Hematopoietic multipotent progenitor cell treated with erythropoietin and hydrocortisone succinate and interleukin-3 and kit ligand, for 17 days (in vitro differentiated cells): ENCODE data around the gene PDE8A.

ENCODE experiments used
- DNase-seq: peaks from one replicate; pipeline ENCODE4 v3.0.0-alpha.2; 2015; ENCODE audit warnings: low spot score

Gene PDE8A

DNA sequence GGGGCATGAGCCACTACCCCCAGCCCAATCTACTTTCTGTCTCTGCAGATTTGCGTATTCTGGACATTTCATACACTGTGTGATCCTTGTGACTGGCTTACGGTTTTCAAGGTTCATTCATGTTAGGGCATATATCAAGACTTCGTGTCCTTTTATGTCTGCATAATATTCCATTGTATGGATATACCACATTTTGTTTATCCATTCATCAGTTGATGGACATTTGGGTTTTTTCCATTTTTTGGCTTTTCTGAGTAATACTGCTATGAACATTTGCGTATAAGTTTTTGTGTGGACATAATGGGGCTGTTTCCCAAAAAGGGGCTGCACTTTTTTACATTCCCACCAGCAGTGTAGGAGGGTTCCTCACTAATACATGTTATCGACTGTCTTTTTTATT, 106.6 kb downstream of the PDE8A start:
- no peak for DNase-seq

DNA sequence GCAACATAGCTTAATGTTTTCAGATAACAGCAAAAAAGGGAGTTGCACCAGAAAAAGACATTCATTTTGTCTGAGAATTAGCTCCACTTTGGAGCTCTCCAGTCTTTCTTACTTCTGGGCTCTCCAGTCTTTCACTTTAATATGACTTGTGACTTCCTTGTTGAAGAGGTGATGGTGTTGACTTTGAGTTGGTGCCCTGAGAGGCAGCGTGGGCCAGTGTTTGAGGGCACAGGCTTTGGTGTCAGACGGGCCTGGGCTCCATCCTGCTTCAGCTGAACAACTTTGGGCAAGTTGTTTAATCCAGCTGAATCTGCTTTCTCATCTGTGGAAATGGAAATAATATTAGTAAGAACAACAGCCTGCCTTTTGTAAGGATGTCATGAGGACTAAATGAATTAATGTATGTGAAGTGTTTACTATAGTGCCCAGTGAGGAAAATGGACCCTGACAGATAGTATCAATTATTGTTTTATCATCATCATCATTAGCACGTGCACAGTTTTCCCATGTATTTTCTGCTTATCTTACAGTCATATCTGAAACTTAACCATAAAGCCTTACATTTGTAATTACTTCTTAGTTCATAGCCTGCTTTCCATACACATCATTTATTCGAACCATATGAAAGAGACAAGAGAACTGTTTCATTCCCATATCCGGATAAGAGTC, 108.4 kb downstream of the PDE8A start:
- DNase-seq: no peak

DNA sequence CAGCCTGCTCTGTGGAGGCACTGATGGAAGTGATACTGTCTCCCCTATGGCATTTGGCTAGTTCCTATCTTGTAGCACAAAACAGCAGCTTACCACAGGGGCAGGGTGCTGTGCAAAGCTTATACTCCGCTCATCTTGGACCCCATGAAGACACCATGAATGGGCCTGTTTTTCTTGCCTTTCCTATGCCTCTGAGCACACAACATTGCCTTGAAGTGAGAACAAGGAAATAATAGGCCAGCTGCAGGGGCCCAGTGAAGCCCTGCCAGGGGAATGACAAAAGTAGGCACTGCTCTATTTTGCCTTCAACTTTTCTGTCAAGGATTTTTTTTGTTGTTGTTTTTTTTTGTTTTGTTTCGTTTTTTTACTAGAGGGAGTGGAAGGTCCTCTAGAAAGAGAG, 110.3 kb downstream of the PDE8A start:
- no peak for DNase-seq

DNA sequence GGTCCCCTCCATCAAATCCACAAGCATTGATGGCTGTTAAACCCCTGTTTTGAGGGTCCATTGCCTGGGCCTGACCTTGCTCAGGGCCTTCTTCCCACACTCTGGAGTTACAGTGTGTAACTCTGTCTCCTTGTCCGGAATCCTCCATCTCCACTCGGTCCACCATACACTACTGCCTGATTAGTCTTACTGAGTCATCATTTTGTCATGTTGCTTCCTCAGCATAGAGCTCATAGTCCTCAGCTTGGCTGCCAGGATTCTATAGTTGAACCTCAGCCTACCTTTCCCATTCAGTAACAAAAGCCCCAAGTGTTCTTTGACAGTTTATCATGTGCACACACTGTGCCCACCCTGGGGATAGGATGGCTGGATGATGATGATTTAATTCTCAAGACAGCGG, 113.0 kb downstream of the PDE8A start:
- no peak for DNase-seq

DNA sequence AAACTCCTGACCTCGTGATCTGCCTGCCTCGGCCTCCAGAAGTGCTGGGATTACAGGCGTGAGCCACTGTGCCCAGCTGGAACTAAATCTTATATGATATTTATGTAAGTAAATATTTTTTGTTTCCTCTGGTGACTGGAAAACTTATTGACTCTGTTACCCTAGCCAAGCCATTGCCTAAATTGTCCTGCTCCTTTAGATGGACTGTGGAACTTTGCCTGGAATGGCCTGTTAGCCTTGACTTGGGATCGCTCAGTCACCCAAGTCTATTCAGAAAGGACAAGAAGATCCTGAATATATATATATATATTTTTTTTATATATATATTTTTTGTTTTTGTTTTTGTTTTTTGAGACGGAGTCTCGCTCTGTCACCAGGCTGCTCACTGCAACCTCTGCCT, 113.9 kb downstream of the PDE8A start:
- no peak for DNase-seq

DNA sequence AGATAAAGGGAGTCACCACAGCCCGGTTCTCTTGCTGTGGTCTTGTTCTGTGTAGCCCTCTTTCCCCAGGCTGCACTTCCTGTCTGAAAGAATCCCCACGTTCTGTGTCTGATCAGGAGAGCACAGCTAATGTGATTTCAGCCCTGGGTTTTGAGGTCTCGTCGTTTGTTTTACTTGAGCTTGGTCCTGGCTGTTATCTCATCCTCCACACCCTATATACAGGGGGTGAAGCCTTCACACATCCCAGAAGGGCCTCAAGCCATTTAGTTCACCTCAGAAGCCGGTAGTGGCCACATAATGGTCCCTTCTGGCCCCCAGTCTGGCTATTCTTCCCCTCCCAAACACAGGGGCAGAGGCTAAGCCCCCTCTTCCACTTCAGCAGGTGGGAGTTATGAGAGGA, 115.6 kb downstream of the PDE8A start:
- DNase-seq: no peak

DNA sequence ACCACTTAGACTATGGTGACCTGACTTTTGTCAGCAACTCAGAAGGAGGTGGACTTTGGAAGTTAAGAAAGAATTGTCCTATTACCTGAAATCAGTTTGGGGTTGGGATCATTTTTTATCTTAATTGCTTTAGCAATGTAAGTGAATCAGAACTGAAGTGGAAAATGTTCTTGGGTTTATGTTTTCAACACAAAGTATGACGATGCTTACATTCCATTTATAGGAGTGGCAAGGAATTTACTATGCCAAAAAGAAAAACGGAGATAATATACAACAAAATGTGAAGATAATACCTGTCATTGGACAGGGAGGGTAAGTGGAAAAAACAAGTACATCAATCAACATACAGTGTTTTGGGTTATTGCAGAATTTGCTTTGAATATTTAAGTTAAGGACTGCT, 116.1 kb downstream of the PDE8A start:
- no peak for DNase-seq

DNA sequence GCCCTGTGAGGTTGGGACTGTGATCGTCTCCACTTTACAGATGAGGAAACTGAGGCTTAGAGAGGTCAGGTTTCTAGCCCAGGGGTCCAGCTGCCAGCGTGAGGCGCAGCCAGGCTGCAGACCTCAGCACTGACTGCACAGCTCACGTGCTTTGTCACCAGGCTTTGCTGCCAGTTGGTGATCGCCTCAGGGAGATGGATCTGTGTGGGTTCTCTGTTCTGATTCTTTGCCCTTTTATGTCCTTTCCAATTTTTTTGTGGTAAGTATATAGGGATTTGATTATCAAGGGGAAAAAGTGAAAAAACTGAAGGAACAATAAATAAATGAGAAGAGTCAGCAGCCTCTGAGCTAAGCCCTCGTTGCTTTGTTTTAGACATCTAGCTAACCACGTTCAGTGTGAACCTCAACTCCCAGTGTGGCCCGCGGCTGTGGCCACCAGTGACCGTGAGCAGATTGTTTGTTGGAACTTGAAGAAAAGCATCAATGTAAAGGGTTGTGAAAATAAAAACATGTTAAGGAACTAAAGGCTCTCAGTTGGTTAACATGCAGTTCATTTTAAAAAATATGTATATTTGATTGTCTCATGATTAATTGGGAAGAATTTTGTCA, 117.6 kb downstream of the PDE8A start:
- no peak for DNase-seq

DNA sequence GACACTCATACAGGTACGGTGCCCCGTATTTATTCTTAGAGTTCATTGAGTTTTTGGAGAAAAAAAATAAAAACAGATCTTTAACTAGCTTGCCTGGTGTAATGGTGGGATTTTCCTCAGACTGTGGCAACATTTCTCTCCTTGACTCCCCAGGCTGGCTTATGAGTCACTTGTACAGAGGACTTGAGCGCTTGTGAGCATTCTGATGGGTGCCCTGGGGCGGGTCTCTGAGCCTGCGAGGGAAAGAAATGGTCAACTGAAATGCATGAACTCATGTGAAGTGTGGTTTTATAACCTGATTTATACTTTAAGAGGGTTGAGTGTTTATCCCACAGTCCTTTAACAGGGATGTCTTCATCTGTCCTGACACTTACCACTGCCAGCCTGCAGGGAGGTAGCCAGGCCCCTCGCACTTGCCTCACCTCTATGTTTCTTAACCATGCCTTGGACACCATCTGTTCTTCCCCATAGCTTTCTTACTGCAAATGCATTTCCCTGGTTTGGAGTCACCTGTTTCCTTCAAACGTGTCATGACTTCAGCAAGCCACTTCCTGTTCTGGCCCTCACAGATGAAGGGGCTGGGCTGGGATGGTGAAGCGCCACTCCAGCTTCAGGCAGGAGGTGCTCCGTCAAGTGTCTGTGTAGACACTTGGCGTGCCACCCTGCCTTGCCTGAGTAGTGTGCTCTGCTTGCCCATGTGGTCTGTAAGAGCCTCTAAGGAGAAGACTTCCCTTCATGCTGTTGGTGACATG, 118.7 kb downstream of the PDE8A start:
- DNase-seq: no peak

DNA sequence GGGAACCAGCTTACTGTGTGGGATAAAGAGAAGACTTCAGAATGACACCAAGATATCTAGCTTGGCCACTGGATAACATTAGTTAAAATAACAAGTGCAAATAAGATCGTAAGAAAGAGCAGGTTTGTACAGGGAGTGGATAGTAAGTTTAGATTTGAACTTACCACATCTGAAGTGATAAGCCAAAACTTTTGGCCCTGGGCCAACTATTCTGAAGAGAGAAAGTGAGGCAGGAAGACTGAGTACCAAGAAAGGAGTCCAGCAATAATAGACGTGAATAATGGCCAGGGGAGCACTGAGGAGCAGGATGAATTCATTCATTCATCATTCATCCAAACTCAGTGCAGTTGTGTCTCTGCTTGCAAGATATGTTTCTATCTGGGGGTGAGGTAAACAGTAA, 122.9 kb downstream of the PDE8A start:
- no peak for DNase-seq

DNA sequence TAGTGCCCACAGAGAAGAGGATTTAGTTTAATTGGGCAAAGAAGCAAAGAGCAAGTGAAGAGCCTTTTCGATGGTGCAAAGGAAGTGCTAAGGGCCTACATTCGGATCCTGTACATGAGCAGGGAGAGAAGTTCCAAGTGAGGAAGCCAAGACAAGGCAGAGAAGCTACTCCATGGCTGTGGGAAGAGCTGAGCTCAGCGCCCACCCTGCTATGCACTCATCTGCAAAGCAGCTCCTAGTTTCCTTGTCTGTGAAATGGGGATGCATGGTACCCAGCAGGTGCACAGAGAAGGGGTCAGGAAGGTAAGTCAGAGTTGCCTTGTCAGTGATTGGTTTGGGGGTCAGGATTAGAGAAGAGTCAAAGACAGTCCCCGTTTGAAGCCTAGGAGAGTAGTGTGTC, 126.5 kb downstream of the PDE8A start:
- no peak for DNase-seq

DNA sequence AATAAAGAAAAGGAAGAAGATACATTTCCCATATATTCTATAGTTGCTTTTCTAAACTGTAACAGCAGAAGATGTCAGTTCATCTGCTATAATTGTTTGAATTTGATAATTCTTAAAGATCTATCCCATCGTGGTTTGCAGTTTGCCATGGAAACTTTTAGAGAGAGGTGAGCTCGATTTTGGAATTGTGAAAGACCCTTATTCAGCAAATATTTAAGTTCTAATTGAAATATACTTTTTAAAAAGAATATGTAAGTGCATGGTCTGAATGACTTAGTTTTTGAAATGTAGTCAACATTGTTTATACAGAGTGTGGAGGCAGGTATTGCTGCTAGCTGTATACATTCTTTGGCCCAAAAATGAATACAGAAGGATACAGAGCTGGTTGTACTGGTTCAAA, 127.7 kb downstream of the PDE8A start:
- DNase-seq: no peak

DNA sequence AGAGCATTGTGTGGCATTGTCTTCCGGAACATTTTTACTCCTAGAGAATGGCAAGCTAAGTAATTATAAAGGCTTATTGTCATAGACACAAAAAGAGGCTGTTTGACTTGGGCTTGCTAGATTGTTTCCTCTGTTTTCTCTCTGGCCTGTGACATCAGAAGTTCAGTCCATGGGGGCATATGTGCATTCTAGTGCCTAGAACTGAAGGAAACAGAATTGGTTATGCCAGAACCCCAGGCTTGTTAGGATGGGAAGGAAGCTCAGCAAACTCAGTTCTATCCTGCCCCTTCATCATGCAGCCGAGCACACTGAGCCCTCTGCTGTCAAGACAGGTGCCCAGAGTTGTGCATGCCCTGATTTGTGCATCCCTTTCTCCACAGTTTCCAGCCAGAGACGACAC, 131.3 kb downstream of the PDE8A start:
- no peak for DNase-seq

DNA sequence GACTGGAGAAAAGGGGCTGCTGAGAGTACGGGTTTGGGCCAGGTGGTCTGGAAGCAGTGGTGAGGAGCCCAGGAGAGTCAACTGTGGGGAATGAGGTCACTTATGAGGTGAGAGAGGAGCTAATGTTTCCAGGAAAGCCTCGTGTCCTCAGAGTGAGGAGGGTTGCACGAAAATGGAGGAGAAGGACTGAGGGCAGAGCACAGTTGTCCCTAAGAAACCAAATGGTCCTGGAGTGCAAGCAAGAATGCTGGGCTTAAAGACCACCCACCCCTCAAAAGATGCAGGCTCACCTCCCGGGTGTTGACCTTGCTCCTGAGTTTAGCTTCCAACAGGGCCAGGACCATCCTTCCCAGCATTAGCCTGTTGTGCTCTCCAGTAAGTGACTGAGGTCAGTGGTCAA, 133.2 kb downstream of the PDE8A start:
- DNase-seq: no peak

DNA sequence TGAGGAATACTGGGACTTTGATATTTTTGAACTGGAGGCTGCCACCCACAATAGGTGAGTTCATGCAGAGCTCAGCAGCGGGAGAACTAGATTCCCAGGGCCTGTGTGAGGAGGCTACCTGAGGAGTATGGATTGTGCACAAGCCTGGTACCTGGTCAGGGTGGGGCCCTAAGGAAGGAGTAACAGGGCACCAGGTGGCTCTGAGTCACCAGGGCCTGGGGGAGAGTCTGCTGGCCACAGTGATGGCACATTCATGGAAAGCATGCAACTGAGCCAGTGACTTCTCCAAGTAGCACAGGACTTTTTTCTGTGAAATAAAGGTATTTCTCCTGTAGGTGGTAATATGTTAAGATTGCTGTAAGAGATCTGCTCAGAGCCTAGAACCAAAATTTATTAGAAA, 134.4 kb downstream of the PDE8A start:
- DNase-seq: no peak

DNA sequence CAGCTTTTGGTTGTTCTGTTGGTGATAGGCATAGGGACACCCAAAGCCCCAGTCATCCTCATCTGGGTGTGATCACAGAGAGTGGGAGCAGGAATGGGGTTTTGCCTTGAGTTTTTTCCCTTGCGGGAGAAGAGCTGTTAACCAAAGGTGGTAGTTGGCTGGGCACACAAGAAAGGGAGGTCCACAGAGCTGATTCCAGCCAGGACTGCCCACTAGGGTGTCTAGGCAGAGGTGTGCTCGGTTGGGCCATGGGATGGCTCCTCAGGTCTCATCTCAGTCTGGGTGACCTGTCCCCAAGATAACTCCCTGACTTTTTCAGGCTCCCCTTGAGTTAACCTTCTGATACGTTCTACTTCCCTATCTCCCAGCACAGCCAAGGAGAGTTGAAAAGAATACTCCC, 134.8 kb downstream of the PDE8A start:
- no peak for DNase-seq

DNA sequence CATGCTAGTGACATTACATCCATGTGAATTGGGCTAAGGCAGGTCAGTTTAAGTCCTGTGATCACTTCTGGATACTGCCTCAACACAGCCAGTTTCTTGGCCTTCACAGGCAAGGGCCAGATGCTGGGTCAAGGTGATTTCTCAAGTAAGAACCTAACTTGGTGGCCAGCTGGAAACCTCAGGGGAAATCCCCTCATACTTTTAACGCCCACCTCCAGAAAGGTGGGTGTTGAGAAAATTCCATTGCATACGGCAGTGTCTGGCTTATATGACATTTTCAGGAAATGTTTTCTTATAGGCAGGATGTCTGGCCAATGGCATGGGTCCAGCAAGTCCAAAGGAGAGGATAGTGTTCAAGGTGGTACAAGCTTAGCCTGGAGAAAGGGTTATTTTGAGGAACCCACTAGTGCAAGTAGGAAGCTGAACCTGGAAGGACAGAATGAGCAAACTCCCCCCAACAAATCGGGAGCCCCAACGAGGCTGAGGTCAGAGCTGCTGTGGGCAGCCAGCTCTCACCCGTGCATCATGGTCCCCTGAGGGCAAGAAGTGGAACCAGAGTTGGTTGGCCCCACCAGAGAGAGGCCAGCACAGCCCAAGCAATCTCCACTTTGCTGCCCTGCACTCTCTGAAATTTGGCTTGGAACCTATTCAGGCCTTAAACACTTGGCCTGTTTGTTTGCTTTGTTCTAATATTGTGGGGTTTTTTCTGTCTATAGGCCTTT, 135.4 kb downstream of the PDE8A start:
- DNase-seq: no peak

DNA sequence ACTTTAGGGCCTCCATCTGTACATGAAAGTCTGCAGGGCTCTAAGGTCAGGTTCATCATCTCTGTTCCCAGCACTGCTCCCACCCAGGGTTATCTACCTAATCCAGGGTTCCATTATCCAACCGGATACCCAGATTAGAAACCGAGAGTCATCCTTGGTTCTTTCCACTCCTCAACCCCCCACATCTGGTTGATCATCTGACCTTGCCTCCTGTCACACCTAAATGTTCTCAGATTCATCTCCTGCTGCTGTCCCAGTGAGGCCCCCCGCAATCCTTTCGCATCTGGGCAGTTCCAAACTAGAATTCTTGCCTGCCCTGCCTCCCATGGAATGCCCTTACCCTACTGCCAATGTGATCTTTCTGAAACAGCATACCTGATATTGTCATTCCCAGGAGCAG, 136.5 kb downstream of the PDE8A start:
- DNase-seq: no peak

DNA sequence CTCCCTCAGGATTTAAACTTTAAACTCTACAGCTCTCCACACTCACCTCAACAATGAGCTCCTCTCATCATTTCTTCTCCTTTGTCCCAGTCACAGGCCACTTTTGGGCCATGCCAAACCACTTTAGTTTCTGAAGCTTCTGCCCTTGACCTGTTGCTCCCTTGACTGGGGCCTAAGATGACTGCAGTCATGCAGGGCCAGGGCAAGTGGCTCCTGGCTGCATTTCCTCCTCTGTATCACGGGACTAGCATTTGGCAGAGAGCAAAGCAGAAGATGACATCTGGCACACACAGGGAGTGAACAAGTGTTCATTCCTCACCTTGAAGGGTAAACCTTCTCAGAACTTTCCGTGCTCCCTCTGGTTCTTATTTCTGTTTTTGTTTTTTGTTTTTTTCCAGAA, 136.9 kb downstream of the PDE8A start:
- no peak for DNase-seq

DNA sequence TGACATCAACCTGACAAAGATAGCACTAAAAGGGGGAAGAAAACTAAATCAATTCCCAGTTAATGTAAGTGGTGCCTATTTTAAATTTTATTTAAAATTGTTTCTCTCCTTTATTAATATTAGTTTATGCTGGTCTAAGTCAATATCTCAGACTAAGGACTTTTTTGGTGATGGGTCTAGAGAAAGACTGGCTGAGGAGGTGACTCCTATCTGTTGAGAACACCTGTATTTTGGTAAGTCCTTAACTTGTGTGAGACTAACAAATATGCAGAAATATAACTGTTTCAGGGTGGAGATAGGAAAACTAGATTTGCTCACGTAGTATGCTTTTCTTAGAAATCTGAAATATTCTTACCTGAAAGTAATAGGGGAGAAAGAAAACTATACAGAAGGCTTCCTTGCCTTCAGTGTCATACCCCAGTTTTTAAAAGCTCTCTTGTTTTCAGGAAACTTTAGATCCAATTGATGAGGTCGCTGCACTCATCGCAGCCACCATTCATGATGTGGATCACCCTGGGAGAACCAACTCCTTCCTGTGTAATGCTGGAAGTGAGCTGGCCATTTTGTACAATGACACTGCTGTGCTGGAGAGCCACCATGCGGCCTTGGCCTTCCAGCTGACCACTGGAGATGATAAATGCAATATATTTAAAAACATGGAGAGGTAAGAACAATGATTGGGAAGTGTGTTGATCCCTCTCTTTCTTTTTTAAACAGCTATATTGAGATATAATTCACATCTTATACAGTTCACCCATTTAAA, 138.9 kb downstream of the PDE8A start:
- DNase-seq: no peak

DNA sequence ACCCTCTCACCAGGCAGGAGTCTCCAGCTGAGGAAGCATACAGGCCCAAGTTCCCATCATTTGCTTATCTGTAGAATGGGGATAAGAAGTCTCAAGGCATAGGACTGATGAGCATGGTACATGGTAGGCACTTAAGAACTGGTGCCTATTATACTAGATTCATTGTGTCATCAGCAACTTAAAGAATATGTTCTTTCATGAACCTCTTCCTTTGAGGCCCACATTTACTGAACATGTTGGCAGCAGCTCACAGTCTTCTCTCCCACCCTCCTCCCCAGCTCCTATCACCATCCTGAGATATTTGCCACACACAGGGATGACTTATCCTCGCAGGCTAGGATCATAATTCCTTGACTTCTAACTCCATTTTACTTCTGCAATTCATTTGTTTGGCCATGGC, 142.5 kb downstream of the PDE8A start:
- no peak for DNase-seq

DNA sequence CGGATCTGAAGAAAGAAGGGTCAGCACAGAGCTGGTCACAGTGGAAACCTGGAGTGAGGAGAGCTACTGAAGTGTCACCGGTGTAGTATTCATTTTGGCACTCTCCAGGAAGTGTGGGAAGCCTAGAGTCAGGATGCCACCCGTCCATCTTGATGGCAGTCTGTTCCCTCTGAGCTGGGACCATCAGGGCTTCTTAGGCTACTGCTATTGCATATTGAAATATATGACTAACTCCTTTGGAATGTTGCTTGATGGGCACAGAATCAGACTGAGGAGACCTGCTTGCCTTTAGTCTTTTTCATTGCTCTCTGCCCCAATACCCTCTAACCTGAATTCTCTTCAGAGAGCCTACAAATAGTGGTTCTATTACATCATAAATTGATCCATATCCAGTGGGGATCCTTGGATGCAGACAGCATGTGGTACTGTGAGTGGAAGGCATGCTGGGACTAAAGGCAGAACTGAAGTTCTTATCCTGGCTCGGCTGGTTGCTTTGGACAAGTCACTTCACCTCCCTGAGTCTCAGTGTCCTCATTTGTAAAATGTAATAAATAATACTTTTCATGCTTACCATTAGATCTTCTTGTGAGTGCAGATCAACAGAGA, 143.5 kb downstream of the PDE8A start:
- no peak for DNase-seq
